ENCODE measurements around the gene HNRNPL. TPM values are rescaled to one million over a fixed set of nuclear protein-coding genes. Genes with fewer than 3 reads are reported as not detected.
A peak's percentile ranks its signal among the peaks of the same experiment; 100 is the strongest.

HNRNPL gene
- total RNA-seq, 1 experiment from 2014 or later, result 710 TPM

DNA sequence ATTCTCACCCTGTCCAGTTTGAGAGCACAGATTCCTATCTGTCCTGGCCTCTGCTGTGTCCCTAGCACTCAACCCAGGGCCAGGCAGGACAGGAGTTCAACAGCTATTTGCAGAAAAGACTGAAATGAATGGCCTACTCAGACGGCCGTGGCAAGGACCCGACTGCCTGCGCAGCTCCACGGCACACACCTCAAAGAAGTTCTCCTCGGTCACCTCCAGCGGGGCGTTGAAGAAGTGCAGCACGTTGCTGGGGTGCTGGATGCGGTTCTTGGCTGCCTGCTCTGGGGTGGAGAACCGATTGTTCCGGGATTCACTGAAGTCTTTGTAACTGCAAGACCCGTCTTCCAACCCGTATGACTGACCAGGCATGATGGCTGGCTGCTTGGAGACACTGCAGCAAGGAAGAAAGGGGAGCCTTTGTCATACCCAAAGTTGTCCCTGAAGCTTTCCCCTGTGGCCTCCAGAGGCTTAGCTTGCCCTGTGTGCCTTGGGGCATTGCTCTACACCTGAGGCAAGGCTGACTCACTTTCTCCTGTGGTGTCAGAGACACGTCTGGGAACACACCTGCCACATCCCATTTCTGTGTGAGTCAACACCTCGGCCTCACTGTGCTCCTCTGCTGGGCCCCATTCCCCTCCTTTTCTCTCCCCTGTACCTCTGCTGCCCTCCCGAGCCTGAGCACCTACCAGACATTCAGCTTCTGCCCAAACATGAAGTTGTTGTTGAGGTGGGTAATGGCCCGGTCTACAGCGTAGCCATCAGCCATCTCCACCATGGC lies 11.4 kb downstream of the HNRNPL start:
- no peaks in the 10 kb centered on the region for H3K9me3 ChIP-seq (ENCODE audit: control insufficient read depth, low read depth, low read length)
- no peak overlapping the region for H2AK5ac ChIP-seq (ENCODE audit: insufficient read length, low read length)
- no peak overlapping the region for H3K18ac ChIP-seq (ENCODE audit: insufficient read length, low read depth, low read length)
- TF ChIP-seq, protein P1, sequence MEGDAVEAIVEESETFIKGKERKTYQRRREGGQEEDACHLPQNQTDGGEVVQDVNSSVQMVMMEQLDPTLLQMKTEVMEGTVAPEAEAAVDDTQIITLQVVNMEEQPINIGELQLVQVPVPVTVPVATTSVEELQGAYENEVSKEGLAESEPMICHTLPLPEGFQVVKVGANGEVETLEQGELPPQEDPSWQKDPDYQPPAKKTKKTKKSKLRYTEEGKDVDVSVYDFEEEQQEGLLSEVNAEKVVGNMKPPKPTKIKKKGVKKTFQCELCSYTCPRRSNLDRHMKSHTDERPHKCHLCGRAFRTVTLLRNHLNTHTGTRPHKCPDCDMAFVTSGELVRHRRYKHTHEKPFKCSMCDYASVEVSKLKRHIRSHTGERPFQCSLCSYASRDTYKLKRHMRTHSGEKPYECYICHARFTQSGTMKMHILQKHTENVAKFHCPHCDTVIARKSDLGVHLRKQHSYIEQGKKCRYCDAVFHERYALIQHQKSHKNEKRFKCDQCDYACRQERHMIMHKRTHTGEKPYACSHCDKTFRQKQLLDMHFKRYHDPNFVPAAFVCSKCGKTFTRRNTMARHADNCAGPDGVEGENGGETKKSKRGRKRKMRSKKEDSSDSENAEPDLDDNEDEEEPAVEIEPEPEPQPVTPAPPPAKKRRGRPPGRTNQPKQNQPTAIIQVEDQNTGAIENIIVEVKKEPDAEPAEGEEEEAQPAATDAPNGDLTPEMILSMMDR (conservative IDR thresholded peaks at IDR 0.05), result no peak
- no peak overlapping the region for H4K91ac ChIP-seq (ENCODE audit: insufficient read length, low read depth, low read length)
- H2BK15ac ChIP-seq (ENCODE audit: low read depth, low read length), result no peak overlapping the region
- no peak overlapping the region for H3K9ac ChIP-seq (ENCODE audit: extremely low read depth, insufficient read length, low read length)
- H2AFZ ChIP-seq (ENCODE audit: low read length), result no peak overlapping the region
- no peak overlapping the region for H2BK5ac ChIP-seq (ENCODE audit: insufficient read length, low read length)
- H3K23me2 ChIP-seq (ENCODE audit: insufficient read length, low read depth, low read length, poor library complexity, severe bottlenecking), result no peaks in the 10 kb centered on the region
- no peak overlapping the region for H3K23ac ChIP-seq (ENCODE audit: insufficient read length, low read depth, low read length)
- no peaks in the 10 kb centered on the region for H3K4me1 Mint-ChIP-seq
- no peaks in the 10 kb centered on the region for H3K27me3 ChIP-seq (ENCODE audit: insufficient read depth, low read length)
- DNase-seq, result no peak
- no peak overlapping the region for H3K4me3 Mint-ChIP-seq
- no peak overlapping the region for H3K4ac ChIP-seq (ENCODE audit: low read depth, low read length)
- H3T11ph ChIP-seq (ENCODE audit: low read length), result no peak overlapping the region
- no CpG with 5 or more reads among the region's 19 CpGs for WGBS (ENCODE audit: extremely low coverage, insufficient read length, low lambda C conversion rate)
- no peak overlapping the region for H3K27ac ChIP-seq (ENCODE audit: insufficient read length, low read depth, low read length)
- peak overlapping the region in 2 of 3 experiments; percentile 57 to 88; a peak in 3 of 7 replicates for H3K27ac Mint-ChIP-seq
- no peaks in the 10 kb centered on the region for H4K20me1 ChIP-seq (ENCODE audit: control insufficient read depth, insufficient read depth, insufficient read length)
- H3K4me2 ChIP-seq (ENCODE audit: insufficient read depth, insufficient read length, low read length), result no peak overlapping the region
- no peak overlapping the region for H2BK120ac ChIP-seq (ENCODE audit: low read depth, low read length, poor library complexity, severe bottlenecking)
- peaks cover 70 to 92% (median 75%) of the 10 kb centered on the region in 3 experiments for H3K36me3 Mint-ChIP-seq (ENCODE audit: insufficient read depth in 1 of 3, low read depth in 3 of 3)
- no peaks in the 10 kb centered on the region for H3K4me1 ChIP-seq (ENCODE audit: insufficient read depth, low read length)
- H3K79me1 ChIP-seq (ENCODE audit: insufficient read depth, low read depth, low read length, poor library complexity, severe bottlenecking), result no peaks in the 10 kb centered on the region
- H2BK20ac ChIP-seq (ENCODE audit: low read depth, low read length, poor library complexity, severe bottlenecking), result no peak overlapping the region
- H3K79me2 ChIP-seq (ENCODE audit: insufficient read depth, low read length), result no peaks in the 10 kb centered on the region
- no peak overlapping the region for H4K8ac ChIP-seq (replicated peaks; ENCODE audit: insufficient read length, low read depth, low read length)
- no peak overlapping the region for H3K14ac ChIP-seq (ENCODE audit: insufficient read depth, low read length)
- H4K5ac ChIP-seq (ENCODE audit: insufficient read length, low read depth, low read length), result no peak overlapping the region
- no peak overlapping the region for H2BK12ac ChIP-seq (ENCODE audit: insufficient read length, low read depth, low read length)
- H3K27me3 Mint-ChIP-seq (ENCODE audit: low read depth), result no peaks in the 10 kb centered on the region
- H3K56ac ChIP-seq (ENCODE audit: insufficient read length, low read depth, low read length), result no peak overlapping the region
- H3K9me3 Mint-ChIP-seq, result no peaks in the 10 kb centered on the region; a peak in 1 of 5 replicates
